GM12872 (cell line): ENCODE measurements around the gene KIF22.

Experiments
- TF ChIP-seq, protein P1 (sequence below): IDR thresholded peaks from 3 replicates; pipeline ENCODE4 v1.5.1; 2011; ENCODE audit warnings: low read depth, mild to moderate bottlenecking, low read length, moderate library complexity; ENCODE audit not compliant: insufficient read depth

KIF22 gene

DNA sequence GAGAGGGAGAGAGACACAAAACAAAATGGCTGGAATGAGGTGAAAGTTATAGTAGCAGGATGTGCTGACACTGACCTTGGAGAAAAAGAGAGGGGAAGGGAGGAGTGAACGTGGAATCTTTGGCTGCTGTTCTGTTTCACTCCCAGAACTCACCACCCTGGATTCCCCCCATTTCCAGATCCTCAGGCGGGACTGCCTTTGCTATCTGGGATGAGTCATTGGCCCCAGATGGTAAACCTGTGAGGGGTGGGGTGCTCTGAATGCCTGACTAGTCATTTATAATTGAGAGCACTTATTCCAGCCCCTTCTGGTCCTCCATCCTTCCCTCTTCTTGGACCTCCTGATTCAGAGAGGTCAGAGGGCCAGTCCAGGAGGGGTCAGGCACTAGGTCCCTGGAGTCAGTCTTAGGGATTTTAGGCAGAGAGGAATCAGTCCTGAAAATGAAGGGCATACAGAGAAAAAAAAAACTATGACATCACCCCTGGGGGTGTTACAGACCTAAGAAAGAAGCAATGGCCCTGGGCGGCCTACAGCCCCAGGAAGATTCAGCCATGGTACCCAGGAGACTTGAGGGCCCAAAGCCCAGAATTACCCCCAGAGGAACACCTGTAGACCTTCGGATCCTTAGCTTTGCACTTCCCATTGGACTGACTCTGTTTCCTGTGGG lies 14.7 kb upstream of the KIF22 start:
- TF ChIP-seq, protein P1, sequence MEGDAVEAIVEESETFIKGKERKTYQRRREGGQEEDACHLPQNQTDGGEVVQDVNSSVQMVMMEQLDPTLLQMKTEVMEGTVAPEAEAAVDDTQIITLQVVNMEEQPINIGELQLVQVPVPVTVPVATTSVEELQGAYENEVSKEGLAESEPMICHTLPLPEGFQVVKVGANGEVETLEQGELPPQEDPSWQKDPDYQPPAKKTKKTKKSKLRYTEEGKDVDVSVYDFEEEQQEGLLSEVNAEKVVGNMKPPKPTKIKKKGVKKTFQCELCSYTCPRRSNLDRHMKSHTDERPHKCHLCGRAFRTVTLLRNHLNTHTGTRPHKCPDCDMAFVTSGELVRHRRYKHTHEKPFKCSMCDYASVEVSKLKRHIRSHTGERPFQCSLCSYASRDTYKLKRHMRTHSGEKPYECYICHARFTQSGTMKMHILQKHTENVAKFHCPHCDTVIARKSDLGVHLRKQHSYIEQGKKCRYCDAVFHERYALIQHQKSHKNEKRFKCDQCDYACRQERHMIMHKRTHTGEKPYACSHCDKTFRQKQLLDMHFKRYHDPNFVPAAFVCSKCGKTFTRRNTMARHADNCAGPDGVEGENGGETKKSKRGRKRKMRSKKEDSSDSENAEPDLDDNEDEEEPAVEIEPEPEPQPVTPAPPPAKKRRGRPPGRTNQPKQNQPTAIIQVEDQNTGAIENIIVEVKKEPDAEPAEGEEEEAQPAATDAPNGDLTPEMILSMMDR: no peak

DNA sequence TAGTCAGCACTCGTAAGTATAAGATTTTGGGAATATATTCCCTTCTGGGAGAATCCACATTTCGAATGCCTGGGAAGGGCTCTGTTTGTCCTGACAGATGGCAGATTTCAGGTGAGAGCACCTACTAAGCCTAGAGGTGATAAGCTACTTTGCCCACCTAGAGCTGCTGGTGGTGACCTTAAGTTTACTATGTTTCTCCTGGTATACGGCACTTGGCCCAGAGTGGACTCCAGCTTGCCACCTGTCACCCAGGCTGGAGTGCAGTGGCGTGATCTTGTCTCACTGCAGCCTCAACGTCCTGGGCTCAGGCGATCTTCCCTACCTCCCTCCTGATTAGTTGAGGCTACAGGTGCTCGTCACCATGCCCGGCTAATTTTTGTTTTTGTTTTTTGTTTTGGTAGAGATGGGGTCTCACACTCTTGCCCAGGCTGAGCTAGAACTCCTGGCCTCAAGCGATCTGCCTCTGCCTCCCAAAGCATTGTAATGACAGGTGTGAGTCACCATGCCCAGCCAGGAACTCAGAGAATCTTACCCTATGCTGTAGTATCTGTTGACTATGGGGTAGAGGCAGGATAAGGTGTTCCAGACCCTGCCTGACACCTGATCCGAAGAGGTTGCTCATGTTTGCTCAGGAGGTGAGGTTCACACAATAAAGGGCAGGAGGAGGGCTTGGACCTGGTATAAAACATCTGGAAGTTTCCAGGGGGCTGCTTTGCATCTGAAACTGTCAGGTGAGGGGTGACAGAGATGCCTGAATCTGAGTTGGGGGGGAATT lies 12.8 kb upstream of the KIF22 start, which contains the start of gene ZG16:
ZG16 (plus strand) TSS at position 681 of the 775 bp plus-strand sequence. CDS start 1,011 bp downstream, outside the sequence.
- TF ChIP-seq, protein P1: no peak

DNA sequence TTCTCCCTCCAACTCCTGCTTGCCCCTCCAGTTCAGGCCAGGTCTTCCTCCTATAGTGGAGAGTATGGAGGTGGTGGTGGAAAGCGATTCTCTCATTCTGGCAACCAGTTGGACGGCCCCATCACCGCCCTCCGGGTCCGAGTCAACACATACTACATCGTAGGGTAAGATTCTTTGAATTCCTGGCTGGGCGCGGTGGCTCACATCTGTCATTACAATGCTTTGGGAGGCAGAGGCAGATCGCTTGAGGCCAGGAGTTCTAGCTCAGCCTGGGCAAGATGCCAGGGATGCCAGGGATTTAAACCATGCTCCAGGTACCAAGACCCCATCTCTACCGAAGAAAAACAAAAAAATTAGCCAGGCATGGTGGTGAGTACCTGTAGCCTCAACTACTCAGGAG lies 11.1 kb upstream of the KIF22 start:
- TF ChIP-seq, protein P1: no peak

DNA sequence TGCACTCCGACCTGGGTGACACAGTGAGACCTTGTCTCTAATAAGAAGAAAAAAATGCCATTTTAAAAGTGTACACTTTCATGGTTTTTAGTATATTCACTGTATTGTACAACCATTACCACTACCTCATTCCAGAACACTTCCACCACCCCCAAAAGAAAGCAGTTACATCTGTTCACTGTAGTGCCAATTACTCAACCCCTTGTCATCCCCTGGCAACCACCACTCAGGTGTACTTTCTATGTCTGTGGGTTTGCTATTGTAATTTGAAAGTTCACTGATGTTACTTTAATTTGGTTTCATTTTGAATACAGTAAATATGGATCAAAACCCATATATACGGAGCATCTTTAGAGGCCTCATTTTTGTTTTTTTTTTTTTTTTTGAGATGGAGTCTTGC lies 6.4 kb upstream of the KIF22 start:
- TF ChIP-seq, protein P1: no peak

DNA sequence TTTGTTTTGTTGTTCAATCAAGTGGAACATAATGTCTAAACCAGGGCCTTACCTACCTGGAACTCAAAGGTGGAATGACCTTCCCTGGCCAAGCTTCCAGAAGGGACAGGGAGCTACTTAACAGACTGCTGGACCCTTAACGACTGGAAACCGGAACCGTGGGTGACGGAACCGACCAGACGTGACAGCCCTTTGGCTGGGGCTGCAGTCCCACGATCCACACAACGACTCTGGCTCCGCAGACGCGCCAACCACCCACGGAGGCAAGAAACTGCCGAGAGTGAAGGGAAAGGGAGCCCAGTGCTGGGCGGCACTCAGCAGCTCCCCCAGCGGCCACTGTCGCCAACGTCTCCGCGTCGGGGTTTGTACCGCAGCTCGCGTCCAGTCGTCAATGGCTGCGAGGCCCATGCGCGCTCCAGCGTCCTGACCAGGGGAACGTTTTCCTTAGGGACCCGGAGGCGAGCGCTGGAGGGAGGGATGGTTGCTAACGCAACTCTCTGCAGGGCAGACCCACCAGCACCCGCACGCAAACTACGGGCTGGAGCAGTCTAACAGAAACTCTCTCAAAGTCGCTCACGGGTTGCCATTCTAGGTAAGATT lies 5.5 kb upstream of the KIF22 start:
- TF ChIP-seq, protein P1: peak; percentile 86

DNA sequence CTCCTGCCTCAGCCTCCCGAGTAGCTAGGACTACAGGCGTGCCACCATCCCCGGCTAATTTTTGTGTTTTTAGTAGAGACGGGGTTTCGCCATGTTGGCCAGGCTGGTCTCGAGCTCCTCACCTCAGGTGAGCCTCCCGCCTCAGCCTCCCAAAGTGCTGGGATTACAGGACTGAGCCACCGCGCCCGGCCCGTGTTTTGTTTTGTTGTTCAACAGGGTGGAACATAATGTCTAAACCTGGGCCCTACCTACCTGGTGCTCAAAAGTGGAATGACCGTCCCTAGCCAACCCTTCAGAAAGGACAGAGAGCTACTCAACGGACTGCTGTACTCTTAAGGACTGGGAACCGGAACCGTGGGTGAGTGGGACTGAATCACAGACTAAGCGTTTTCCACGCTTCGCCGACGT lies 772 bp upstream of the KIF22 start:
- TF ChIP-seq, protein P1: no peak
